ENCODE data around the gene MYEOV.

MYEOV gene

DNA sequence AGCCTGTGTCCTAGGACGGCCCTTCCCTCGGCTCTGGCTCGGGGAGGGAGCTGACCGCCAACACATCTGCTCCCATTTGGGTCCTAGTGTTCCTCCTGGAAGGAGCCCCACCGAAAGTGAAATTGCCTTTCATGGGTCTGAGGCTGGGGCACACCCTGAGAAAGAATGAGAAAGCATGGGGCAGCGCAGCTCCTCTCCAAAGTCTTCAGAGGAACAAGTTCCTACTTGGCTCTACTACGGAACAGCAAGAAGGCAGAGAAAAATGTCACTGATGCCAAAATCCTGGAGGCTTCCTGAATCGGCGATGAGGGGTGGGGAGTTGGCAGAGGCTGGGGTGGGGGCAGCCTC lies 41.5 kb upstream of the MYEOV start:
- Histone ChIP-seq H3K9ac (ENCODE audit: low read length in 5 of 5) (no peak overlapping the region), H3K4me1 (ENCODE audit: control insufficient read depth in 5 of 5, insufficient read depth in 5 of 5, low read length in 5 of 5) (peaks cover 0 to 5% (median 0%) of the 10 kb centered on the region in 5 donors), H3K36me3 (ENCODE audit: control insufficient read depth in 5 of 5, insufficient read depth in 5 of 5, low read length in 5 of 5) (no peaks in the 10 kb centered on the region), H3K9me3 (ENCODE audit: control insufficient read depth in 5 of 5, low read length in 5 of 5) (peaks cover 5 to 18% (median 12%) of the 10 kb centered on the region in 5 donors), H3K27ac (ENCODE audit: low read depth, low read length) (no peak overlapping the region), H3K4me3 (ENCODE audit: low read depth in 1 of 5, low read length in 5 of 5) (no peak overlapping the region), H3K27me3 (ENCODE audit: control insufficient read depth in 5 of 5, insufficient read depth in 4 of 5, low read length in 5 of 5) (peaks cover 4 to 29% (median 24%) of the 10 kb centered on the region in 5 donors)

DNA sequence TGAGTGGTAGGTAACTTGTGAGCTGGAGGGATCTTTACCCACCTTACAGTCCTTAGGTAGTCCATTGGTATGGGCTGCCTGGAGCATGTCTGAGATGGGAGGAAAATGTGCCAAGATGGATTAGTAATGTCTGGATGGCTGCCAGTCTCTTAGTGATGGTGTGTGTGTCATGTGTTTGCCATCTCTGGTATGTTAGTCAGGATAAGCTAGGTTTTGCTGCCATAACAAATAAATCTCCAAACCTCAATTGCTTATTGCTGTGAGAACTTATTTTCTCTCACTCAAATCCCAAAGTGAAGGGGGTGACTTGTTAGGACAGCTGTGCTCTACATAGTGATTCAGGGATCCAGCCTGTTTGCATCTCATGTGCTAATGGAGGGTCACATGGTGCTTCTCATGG lies 40.9 kb upstream of the MYEOV start:
- Histone ChIP-seq H3K27me3 (ENCODE audit: control insufficient read depth in 5 of 5, insufficient read depth in 4 of 5, low read length in 5 of 5) (peaks cover 4 to 32% (median 24%) of the 10 kb centered on the region in 5 donors), H3K36me3 (ENCODE audit: control insufficient read depth in 5 of 5, insufficient read depth in 5 of 5, low read length in 5 of 5) (no peaks in the 10 kb centered on the region), H3K4me1 (ENCODE audit: control insufficient read depth in 5 of 5, insufficient read depth in 5 of 5, low read length in 5 of 5) (peaks cover 0 to 5% (median 0%) of the 10 kb centered on the region in 5 donors), H3K9ac (ENCODE audit: low read length in 5 of 5) (no peak overlapping the region), H3K27ac (ENCODE audit: low read depth, low read length) (no peak overlapping the region), H3K4me3 (ENCODE audit: low read depth in 1 of 5, low read length in 5 of 5) (no peak overlapping the region), H3K9me3 (ENCODE audit: control insufficient read depth in 5 of 5, low read length in 5 of 5) (peaks cover 5 to 18% (median 12%) of the 10 kb centered on the region in 5 donors)

DNA sequence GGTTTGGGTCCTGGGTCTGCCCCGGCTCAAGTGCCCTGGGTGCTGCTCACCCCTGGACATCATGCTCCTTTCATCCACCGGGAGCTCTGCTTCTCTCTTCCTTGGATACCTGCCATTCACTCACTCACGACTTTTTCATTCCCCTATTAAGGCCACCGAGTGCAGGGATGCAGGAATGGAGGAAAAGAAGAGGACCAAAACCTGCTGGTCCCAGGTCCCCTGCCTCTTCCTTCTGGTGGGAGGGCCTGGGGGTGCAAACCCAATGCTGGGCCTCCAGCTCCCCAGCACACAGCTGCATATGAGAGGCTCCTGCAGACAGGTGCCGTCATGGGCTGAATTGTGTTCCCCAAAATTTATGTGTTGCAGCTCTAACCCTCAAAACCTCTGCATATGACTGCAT lies 36.8 kb upstream of the MYEOV start:
- H3K4me3 ChIP-seq (ENCODE audit: low read depth in 1 of 5, low read length in 5 of 5) = no peak overlapping the region
- no peaks in the 10 kb centered on the region for H3K36me3 ChIP-seq (ENCODE audit: control insufficient read depth in 5 of 5, insufficient read depth in 5 of 5, low read length in 5 of 5)
- H3K9me3 ChIP-seq (ENCODE audit: control insufficient read depth in 5 of 5, low read length in 5 of 5) = peaks cover 5 to 18% (median 12%) of the 10 kb centered on the region in 5 donors
- H3K27me3 ChIP-seq (ENCODE audit: control insufficient read depth in 5 of 5, insufficient read depth in 4 of 5, low read length in 5 of 5) = peaks cover 0 to 15% (median 11%) of the 10 kb centered on the region in 5 donors
- H3K9ac ChIP-seq (ENCODE audit: low read length in 5 of 5) = no peak overlapping the region
- peaks cover 0 to 3% (median 0%) of the 10 kb centered on the region in 5 donors for H3K4me1 ChIP-seq (ENCODE audit: control insufficient read depth in 5 of 5, insufficient read depth in 5 of 5, low read length in 5 of 5)
- no peak overlapping the region for H3K27ac ChIP-seq (ENCODE audit: low read depth, low read length)

DNA sequence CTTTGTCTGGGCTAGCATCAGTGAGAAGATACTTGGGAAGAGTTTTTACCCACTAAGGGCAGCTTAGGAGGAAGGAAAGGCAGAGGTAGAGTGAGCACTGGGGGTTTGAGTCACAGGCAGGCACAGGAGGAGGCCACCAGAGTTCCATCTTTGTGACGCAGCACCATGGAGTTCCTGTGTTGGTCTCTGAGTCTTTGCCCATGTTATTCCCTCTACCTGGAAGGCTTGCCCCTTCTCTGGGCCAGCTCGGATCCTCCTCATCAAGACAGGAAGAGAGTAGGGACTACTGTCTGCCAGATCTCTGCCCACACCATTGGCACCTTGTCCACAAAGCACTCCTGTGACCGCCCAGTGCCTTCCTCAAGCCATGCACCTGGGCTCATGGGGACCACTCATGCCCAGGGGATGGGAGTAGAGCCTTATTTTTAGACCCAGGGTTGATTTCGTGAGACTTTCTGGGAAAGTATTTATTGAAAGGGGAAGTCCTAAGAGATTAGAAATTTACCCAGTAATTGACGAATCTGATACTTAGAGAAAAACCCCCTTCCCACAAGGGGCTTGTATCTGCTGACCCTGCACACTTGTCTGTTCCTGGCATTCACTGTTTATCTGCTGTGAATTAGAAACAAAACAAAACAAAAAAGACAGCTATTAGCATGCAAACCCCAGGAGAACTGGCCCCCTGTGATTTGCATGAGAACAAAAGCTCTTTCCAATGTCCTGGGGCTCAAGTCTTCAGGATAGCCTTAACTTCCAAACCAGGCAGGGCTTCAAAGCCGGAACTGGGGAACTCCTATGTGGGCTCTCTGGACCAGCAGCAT lies 35.9 kb upstream of the MYEOV start:
- Histone ChIP-seq H3K4me3 (ENCODE audit: low read depth in 1 of 5, low read length in 5 of 5) (no peak overlapping the region), H3K36me3 (ENCODE audit: control insufficient read depth in 5 of 5, insufficient read depth in 5 of 5, low read length in 5 of 5) (no peaks in the 10 kb centered on the region), H3K9ac (ENCODE audit: low read length in 5 of 5) (no peak overlapping the region), H3K4me1 (ENCODE audit: control insufficient read depth in 5 of 5, insufficient read depth in 5 of 5, low read length in 5 of 5) (peaks cover 0 to 3% (median 0%) of the 10 kb centered on the region in 5 donors), H3K27ac (ENCODE audit: low read depth, low read length) (no peak overlapping the region), H3K27me3 (ENCODE audit: control insufficient read depth in 5 of 5, insufficient read depth in 4 of 5, low read length in 5 of 5) (peaks cover 0 to 9% (median 8%) of the 10 kb centered on the region in 5 donors), H3K9me3 (ENCODE audit: control insufficient read depth in 5 of 5, low read length in 5 of 5) (peaks cover 3 to 14% (median 7%) of the 10 kb centered on the region in 5 donors)

DNA sequence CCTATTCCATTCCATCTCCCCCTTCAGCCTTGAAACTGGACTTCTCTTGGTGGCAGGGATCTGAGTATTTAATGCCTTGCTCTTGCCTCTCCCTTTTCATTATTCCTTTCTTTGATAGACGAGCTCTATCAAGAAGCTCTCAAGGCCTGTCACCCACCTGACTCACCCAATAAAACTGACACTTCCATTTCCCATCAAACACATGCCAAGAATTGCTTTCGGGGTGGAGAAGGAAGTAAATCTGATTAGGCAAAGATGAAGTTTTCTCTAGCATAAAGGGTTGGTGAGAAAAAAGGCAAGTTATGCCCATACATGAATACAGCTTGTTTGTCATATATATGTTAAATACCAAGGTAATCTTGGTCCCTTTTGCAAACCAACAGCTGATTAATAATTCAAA lies 34.9 kb upstream of the MYEOV start:
- no peaks in the 10 kb centered on the region for H3K36me3 ChIP-seq (ENCODE audit: control insufficient read depth in 5 of 5, insufficient read depth in 5 of 5, low read length in 5 of 5)
- peaks cover 0 to 3% (median 0%) of the 10 kb centered on the region in 5 donors for H3K4me1 ChIP-seq (ENCODE audit: control insufficient read depth in 5 of 5, insufficient read depth in 5 of 5, low read length in 5 of 5)
- H3K9ac ChIP-seq (ENCODE audit: low read length in 5 of 5) = no peak overlapping the region
- no peak overlapping the region for H3K27ac ChIP-seq (ENCODE audit: low read depth, low read length)
- H3K4me3 ChIP-seq (ENCODE audit: low read depth in 1 of 5, low read length in 5 of 5) = no peak overlapping the region
- H3K27me3 ChIP-seq (ENCODE audit: control insufficient read depth in 5 of 5, insufficient read depth in 4 of 5, low read length in 5 of 5) = peaks cover 0 to 9% (median 7%) of the 10 kb centered on the region in 5 donors
- peaks cover 0 to 4% (median 0%) of the 10 kb centered on the region in 5 donors for H3K9me3 ChIP-seq (ENCODE audit: control insufficient read depth in 5 of 5, low read length in 5 of 5)

DNA sequence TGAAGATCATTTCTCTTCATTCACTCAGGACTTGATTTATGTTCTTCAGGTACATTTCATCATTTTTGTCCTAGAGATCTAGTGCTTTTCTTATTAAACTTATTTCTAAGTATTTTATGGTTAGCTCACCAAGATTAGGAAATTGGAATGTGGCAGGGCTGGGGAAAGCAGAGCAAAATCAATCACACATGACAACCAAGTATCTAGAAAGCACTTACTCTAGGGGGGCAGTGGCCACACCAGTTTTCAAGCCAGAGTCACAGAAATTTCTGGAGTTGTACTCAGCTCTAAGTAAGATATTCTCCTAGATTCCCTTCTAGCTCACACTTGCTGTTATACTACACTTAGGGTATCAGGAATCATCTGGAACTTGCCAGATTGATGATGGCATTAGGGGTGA lies 33.3 kb upstream of the MYEOV start:
- H3K4me1 ChIP-seq (ENCODE audit: control insufficient read depth in 5 of 5, insufficient read depth in 5 of 5, low read length in 5 of 5) = peaks cover 0 to 3% (median 0%) of the 10 kb centered on the region in 5 donors

DNA sequence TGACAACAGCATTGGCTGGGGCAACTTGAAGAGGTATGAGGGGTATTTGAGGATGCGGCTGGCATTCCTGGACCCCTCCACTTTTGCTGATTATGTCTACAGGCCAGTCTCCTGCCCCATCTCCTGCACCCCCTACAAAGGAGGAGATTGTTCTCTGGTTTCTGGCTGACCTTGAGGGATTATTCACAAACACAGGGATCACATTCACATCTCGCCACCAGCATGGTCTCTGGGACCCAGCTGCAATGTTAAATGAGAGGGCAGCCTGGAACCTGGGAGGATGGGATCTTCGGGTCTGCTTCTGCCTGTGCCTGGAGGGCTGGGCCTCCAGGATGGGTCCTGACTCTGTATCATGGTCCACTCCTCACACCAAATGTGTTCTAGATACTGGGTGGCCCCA lies 32.8 kb upstream of the MYEOV start:
- H3K9ac ChIP-seq (ENCODE audit: low read length in 5 of 5) = no peak overlapping the region
- peaks cover 0 to 8% (median 5%) of the 10 kb centered on the region in 5 donors for H3K27me3 ChIP-seq (ENCODE audit: control insufficient read depth in 5 of 5, insufficient read depth in 4 of 5, low read length in 5 of 5)
- H3K4me3 ChIP-seq (ENCODE audit: low read depth in 1 of 5, low read length in 5 of 5) = no peak overlapping the region
- H3K36me3 ChIP-seq (ENCODE audit: control insufficient read depth in 5 of 5, insufficient read depth in 5 of 5, low read length in 5 of 5) = no peaks in the 10 kb centered on the region
- H3K4me1 ChIP-seq (ENCODE audit: control insufficient read depth in 5 of 5, insufficient read depth in 5 of 5, low read length in 5 of 5) = peaks cover 0 to 3% (median 0%) of the 10 kb centered on the region in 5 donors
- no peak overlapping the region for H3K27ac ChIP-seq (ENCODE audit: low read depth, low read length)
- H3K9me3 ChIP-seq (ENCODE audit: control insufficient read depth in 5 of 5, low read length in 5 of 5) = no peaks in the 10 kb centered on the region

More for the DNA sequence above, 33.3 kb upstream of the MYEOV start:
- Histone ChIP-seq H3K27me3 (ENCODE audit: control insufficient read depth in 5 of 5, insufficient read depth in 4 of 5, low read length in 5 of 5) (peaks cover 0 to 6% (median 5%) of the 10 kb centered on the region in 5 donors), H3K27ac (ENCODE audit: low read depth, low read length) (no peak overlapping the region), H3K36me3 (ENCODE audit: control insufficient read depth in 5 of 5, insufficient read depth in 5 of 5, low read length in 5 of 5) (no peaks in the 10 kb centered on the region), H3K9me3 (ENCODE audit: control insufficient read depth in 5 of 5, low read length in 5 of 5) (no peaks in the 10 kb centered on the region), H3K4me3 (ENCODE audit: low read depth in 1 of 5, low read length in 5 of 5) (no peak overlapping the region), H3K9ac (ENCODE audit: low read length in 5 of 5) (no peak overlapping the region)

DNA sequence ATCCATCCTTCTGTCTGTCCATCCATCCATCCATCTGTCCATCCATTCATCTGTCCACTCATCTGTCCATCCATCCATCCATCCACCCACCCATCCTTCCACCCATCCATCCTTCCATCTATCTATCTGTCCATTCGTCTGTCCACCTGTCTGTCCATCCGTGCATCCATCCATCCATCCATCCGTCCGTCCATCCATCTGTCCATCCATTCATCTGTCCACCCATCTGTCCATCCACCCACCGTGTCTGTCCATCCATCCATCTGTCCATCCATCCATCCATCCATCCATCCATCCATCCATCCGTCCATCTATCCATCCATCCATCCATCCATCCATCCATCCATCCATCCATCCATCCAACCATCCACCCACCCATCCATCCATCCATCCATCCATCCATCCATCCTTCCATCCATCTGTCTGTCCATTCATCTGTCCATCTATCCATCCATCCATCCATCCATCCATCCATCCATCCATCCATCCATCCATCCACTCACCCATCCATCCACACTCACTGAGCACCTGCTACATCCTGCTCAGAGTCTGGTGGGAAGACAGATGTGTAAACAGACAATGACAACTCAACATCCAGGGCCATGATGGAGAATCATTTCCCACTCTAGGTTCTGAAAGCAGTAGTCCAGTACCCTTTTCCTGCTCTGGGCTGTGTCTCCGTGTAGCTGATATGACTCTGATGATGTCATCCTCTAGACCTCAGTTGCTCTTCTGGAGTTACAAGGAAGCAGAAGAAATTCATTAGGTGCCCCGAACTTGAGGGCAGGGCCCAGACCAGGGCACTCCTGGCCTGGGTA lies 30.8 kb upstream of the MYEOV start:
- no peaks in the 10 kb centered on the region for H3K36me3 ChIP-seq (ENCODE audit: control insufficient read depth in 5 of 5, insufficient read depth in 5 of 5, low read length in 5 of 5)
- H3K4me1 ChIP-seq (ENCODE audit: control insufficient read depth in 5 of 5, insufficient read depth in 5 of 5, low read length in 5 of 5) = peaks cover 0 to 11% (median 3%) of the 10 kb centered on the region in 5 donors
- peaks cover 0 to 7% (median 0%) of the 10 kb centered on the region in 5 donors for H3K27me3 ChIP-seq (ENCODE audit: control insufficient read depth in 5 of 5, insufficient read depth in 4 of 5, low read length in 5 of 5)
- no peak overlapping the region for H3K27ac ChIP-seq (ENCODE audit: low read depth, low read length)
- no peak overlapping the region for H3K4me3 ChIP-seq (ENCODE audit: low read depth in 1 of 5, low read length in 5 of 5)
- H3K9ac ChIP-seq (ENCODE audit: low read length in 5 of 5) = no peak overlapping the region
- no peaks in the 10 kb centered on the region for H3K9me3 ChIP-seq (ENCODE audit: control insufficient read depth in 5 of 5, low read length in 5 of 5)

DNA sequence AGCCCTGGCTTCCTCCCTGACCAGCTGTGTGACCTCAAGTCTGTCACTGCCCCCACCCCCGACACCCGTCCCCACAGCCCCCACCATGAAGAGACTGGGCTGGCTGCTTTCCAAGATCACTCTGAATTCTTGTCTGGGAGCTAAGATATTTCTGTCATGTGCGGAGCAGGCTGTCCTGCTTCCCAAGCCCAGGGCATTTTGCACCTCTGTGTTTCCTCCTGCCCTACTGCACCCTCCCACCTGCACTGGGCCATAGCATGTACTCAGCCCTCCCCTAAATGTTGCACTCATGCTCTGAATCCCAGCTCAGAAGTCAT lies 30.3 kb upstream of the MYEOV start:
- H3K36me3 ChIP-seq (ENCODE audit: control insufficient read depth in 5 of 5, insufficient read depth in 5 of 5, low read length in 5 of 5) = no peaks in the 10 kb centered on the region
- H3K27ac ChIP-seq (ENCODE audit: low read depth, low read length) = no peak overlapping the region
- no peak overlapping the region for H3K4me3 ChIP-seq (ENCODE audit: low read depth in 1 of 5, low read length in 5 of 5)

DNA sequence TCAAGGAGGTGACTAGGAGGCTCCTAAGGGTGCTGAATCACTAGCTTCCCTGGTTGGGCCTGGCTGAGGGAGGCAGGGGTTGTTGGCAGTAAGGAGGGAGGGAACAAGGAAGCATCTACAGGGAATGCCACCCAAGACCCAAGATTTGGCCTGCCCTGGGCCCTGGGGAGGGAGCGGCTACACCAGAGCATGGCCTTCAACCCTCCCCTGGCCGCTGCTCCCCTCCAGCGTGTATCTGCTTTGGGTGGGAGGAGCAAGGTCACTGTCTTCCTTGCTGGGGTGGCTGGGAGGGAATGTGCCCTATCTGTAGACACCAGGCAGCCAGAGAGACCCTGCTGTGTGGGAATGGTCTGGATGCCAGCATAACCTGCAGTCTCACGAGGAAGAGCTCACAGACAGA lies 29.5 kb upstream of the MYEOV start:
- no peaks in the 10 kb centered on the region for H3K36me3 ChIP-seq (ENCODE audit: control insufficient read depth in 5 of 5, insufficient read depth in 5 of 5, low read length in 5 of 5)
- no peaks in the 10 kb centered on the region for H3K9me3 ChIP-seq (ENCODE audit: control insufficient read depth in 5 of 5, low read length in 5 of 5)
- peaks cover 0 to 12% (median 3%) of the 10 kb centered on the region in 5 donors for H3K4me1 ChIP-seq (ENCODE audit: control insufficient read depth in 5 of 5, insufficient read depth in 5 of 5, low read length in 5 of 5)
- H3K27ac ChIP-seq (ENCODE audit: low read depth, low read length) = no peak overlapping the region
- H3K27me3 ChIP-seq (ENCODE audit: control insufficient read depth in 5 of 5, insufficient read depth in 4 of 5, low read length in 5 of 5) = peaks cover 0 to 7% (median 0%) of the 10 kb centered on the region in 5 donors
- no peak overlapping the region for H3K4me3 ChIP-seq (ENCODE audit: low read depth in 1 of 5, low read length in 5 of 5)
- no peak overlapping the region for H3K9ac ChIP-seq (ENCODE audit: low read length in 5 of 5)

More for the DNA sequence above, 30.3 kb upstream of the MYEOV start:
- Histone ChIP-seq H3K27me3 (ENCODE audit: control insufficient read depth in 5 of 5, insufficient read depth in 4 of 5, low read length in 5 of 5) (peaks cover 0 to 7% (median 0%) of the 10 kb centered on the region in 5 donors), H3K4me1 (ENCODE audit: control insufficient read depth in 5 of 5, insufficient read depth in 5 of 5, low read length in 5 of 5) (peaks cover 0 to 12% (median 3%) of the 10 kb centered on the region in 5 donors), H3K9ac (ENCODE audit: low read length in 5 of 5) (no peak overlapping the region), H3K9me3 (ENCODE audit: control insufficient read depth in 5 of 5, low read length in 5 of 5) (no peaks in the 10 kb centered on the region)

All from subcutaneous abdominal adipose tissue (tissue), 5 donors.